ENCODE data around the gene LRRC8C. TPM values are rescaled to one million over a fixed set of nuclear protein-coding genes. Genes with fewer than 3 reads are reported as not detected.
A peak's percentile ranks its signal among the peaks of the same experiment; 100 is the strongest.

The LRRC8C gene
- total RNA-seq, 1 donor from 2014 or later: 2.3 TPM

DNA sequence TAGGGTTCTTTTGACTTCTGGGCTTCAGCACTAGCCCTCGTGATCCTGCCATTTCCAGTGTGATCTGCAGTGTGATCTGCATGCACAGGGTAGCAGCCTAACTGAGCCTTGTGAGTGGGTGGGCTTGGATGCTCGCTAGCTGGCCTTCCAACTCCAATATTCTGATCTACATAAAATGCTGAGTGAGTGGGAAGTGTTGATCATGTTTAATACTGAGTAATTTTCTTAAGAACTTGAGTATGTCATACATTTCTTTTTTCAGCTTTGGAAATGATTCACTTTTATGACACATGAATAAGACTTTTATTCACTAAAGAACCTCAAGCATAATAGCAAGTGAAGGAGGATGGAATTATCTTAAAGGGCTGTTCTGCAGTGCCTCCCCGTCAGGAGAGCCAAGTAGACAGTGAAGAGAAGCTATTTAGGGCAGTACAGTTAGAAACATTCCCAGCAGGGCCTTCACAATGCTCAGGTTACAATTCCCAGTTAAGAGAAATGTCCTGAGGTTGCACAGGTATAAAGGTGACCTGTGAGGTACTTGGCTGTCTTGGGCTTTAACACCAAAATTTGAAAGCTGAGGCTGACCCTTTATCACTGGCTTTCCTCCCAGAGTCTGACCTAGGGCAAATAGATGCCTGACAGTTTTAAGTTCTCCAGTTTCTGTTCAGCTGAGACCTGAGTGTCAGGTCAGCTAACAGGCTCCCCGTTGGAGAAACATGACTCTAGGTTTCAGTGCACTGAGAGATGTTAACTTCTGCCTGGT is 29.1 kb upstream of the LRRC8C start:
- peak; percentile 58 for DNase-seq (ENCODE audit: low read depth)
- no peak overlapping the region for H3K9ac ChIP-seq (ENCODE audit: low read length)
- H2AFZ ChIP-seq (ENCODE audit: low read depth, low read length): no peak overlapping the region
- no peak overlapping the region for H3K4me3 Mint-ChIP-seq (ENCODE audit: unreplicated experiment)
- no peak overlapping the region for H3K27ac ChIP-seq (ENCODE audit: low read depth, low read length)
- no peaks in the 10 kb centered on the region for H3K36me3 ChIP-seq (ENCODE audit: insufficient read depth, low read length)
- H3K4me1 ChIP-seq (ENCODE audit: insufficient read depth, low read length): peaks cover 18% of the 10 kb centered on the region
- no peaks in the 10 kb centered on the region for H3K79me2 ChIP-seq (ENCODE audit: insufficient read depth, low read length)
- no peaks in the 10 kb centered on the region for H3K27me3 ChIP-seq (ENCODE audit: insufficient read depth, low read length)
- H3K27me3 Mint-ChIP-seq (ENCODE audit: low read depth, unreplicated experiment): peaks cover 30% of the 10 kb centered on the region
- no peak overlapping the region for H3K4me3 ChIP-seq (ENCODE audit: insufficient read depth, low read depth, low read length)
- H4K20me1 ChIP-seq (ENCODE audit: insufficient read depth, low read length): no peaks in the 10 kb centered on the region
- H3K9me3 ChIP-seq (ENCODE audit: insufficient read depth, low read depth, low read length): no peaks in the 10 kb centered on the region
- H3K9me3 Mint-ChIP-seq (ENCODE audit: unreplicated experiment): no peaks in the 10 kb centered on the region
- H3K27ac Mint-ChIP-seq (ENCODE audit: unreplicated experiment): no peak overlapping the region
- H3K4me2 ChIP-seq (ENCODE audit: low read length): peak overlapping the region; percentile 9
- peaks cover 28% of the 10 kb centered on the region for H3K4me1 Mint-ChIP-seq (ENCODE audit: low read depth, unreplicated experiment)
- H3K36me3 Mint-ChIP-seq (ENCODE audit: low read depth, unreplicated experiment): no peaks in the 10 kb centered on the region
- TF ChIP-seq, protein P1, sequence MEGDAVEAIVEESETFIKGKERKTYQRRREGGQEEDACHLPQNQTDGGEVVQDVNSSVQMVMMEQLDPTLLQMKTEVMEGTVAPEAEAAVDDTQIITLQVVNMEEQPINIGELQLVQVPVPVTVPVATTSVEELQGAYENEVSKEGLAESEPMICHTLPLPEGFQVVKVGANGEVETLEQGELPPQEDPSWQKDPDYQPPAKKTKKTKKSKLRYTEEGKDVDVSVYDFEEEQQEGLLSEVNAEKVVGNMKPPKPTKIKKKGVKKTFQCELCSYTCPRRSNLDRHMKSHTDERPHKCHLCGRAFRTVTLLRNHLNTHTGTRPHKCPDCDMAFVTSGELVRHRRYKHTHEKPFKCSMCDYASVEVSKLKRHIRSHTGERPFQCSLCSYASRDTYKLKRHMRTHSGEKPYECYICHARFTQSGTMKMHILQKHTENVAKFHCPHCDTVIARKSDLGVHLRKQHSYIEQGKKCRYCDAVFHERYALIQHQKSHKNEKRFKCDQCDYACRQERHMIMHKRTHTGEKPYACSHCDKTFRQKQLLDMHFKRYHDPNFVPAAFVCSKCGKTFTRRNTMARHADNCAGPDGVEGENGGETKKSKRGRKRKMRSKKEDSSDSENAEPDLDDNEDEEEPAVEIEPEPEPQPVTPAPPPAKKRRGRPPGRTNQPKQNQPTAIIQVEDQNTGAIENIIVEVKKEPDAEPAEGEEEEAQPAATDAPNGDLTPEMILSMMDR (IDR thresholded peaks at IDR 0.05; ENCODE audit: insufficient read depth, low read depth, low read length): no peak
- TF ChIP-seq EZH2 (IDR thresholded peaks at IDR 0.05; ENCODE audit: insufficient read depth, low read length): no peak
- FAIRE-seq: no peak

DNA sequence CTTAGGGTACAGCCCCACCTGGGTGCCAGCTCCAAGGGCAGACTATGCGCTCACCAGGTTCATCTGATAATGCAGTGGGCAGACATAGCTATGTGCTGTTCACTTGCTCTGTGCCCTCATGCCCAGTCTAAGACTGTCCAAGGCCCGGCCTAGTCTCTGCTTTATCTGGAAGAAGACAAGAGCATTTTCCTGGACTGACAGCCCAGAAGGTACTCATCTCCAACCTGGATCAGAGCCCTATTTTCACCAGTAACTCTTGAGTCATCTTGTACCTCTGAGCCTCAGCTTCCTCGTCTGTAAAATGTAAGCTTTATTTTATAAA is 28.5 kb upstream of the LRRC8C start:
- Histone ChIP-seq H3K9me3 (ENCODE audit: insufficient read depth, low read depth, low read length) (no peaks in the 10 kb centered on the region), H2AFZ (ENCODE audit: low read depth, low read length) (no peak overlapping the region), H4K20me1 (ENCODE audit: insufficient read depth, low read length) (no peaks in the 10 kb centered on the region), H3K27me3 (ENCODE audit: insufficient read depth, low read length) (no peaks in the 10 kb centered on the region), H3K9ac (ENCODE audit: low read length) (no peak overlapping the region), H3K4me3 (ENCODE audit: insufficient read depth, low read depth, low read length) (no peak overlapping the region), H3K4me1 (ENCODE audit: insufficient read depth, low read length) (peaks cover 18% of the 10 kb centered on the region), H3K27ac (ENCODE audit: low read depth, low read length) (no peak overlapping the region), H3K36me3 (ENCODE audit: insufficient read depth, low read length) (no peaks in the 10 kb centered on the region), H3K79me2 (ENCODE audit: insufficient read depth, low read length) (no peaks in the 10 kb centered on the region), H3K4me2 (ENCODE audit: low read length) (peak overlapping the region; percentile 9)
- peaks cover 30% of the 10 kb centered on the region for H3K27me3 Mint-ChIP-seq (ENCODE audit: low read depth, unreplicated experiment)
- H3K36me3 Mint-ChIP-seq (ENCODE audit: low read depth, unreplicated experiment): no peaks in the 10 kb centered on the region
- peaks cover 28% of the 10 kb centered on the region for H3K4me1 Mint-ChIP-seq (ENCODE audit: low read depth, unreplicated experiment)
- DNase-seq (ENCODE audit: low read depth) (no peak), FAIRE-seq (no peak)
- no peaks in the 10 kb centered on the region for H3K9me3 Mint-ChIP-seq (ENCODE audit: unreplicated experiment)
- H3K4me3 Mint-ChIP-seq (ENCODE audit: unreplicated experiment): no peak overlapping the region
- H3K27ac Mint-ChIP-seq (ENCODE audit: unreplicated experiment): no peak overlapping the region
- TF ChIP-seq, protein P1 (IDR thresholded peaks at IDR 0.05; ENCODE audit: insufficient read depth, low read depth, low read length): no peak
- no peak for TF ChIP-seq EZH2 (IDR thresholded peaks at IDR 0.05; ENCODE audit: insufficient read depth, low read length)

DNA sequence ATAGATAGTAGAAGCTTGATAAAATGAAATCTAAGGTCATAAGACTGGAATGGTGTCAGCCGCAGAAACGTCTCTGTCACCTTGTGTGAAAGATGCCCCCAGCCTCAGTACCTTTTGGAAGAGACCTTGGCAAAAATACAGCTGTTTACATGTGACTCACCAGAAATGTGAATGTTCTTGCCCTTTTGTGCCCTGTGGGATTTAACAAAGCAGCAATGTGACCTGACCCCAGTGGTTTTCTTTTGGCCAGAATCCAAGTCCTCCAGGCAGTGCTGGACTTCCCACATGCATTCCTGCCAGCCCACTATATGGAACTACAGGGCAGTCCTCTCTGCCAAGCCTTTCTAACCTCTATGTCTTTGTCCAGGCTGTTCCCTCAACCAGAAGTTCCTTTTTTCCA is 27.2 kb upstream of the LRRC8C start:
- H2AFZ ChIP-seq (ENCODE audit: low read depth, low read length): no peak overlapping the region
- H3K9ac ChIP-seq (ENCODE audit: low read length): no peak overlapping the region
- H3K27ac Mint-ChIP-seq (ENCODE audit: unreplicated experiment): no peak overlapping the region
- no peak for FAIRE-seq
- peak; percentile 56 for DNase-seq (ENCODE audit: low read depth)
- no peak overlapping the region for H3K27ac ChIP-seq (ENCODE audit: low read depth, low read length)
- TF ChIP-seq, protein P1 (IDR thresholded peaks at IDR 0.05; ENCODE audit: insufficient read depth, low read depth, low read length): no peak
- TF ChIP-seq EZH2 (IDR thresholded peaks at IDR 0.05; ENCODE audit: insufficient read depth, low read length): no peak
- H3K79me2 ChIP-seq (ENCODE audit: insufficient read depth, low read length): no peaks in the 10 kb centered on the region
- no peaks in the 10 kb centered on the region for H3K27me3 ChIP-seq (ENCODE audit: insufficient read depth, low read length)
- H3K36me3 Mint-ChIP-seq (ENCODE audit: low read depth, unreplicated experiment): no peaks in the 10 kb centered on the region
- peaks cover 28% of the 10 kb centered on the region for H3K4me1 Mint-ChIP-seq (ENCODE audit: low read depth, unreplicated experiment)
- H3K9me3 Mint-ChIP-seq (ENCODE audit: unreplicated experiment): no peaks in the 10 kb centered on the region
- H3K4me2 ChIP-seq (ENCODE audit: low read length): peak overlapping the region; percentile 13
- no peaks in the 10 kb centered on the region for H3K36me3 ChIP-seq (ENCODE audit: insufficient read depth, low read length)
- H4K20me1 ChIP-seq (ENCODE audit: insufficient read depth, low read length): no peaks in the 10 kb centered on the region
- H3K4me3 ChIP-seq (ENCODE audit: insufficient read depth, low read depth, low read length): no peak overlapping the region
- H3K9me3 ChIP-seq (ENCODE audit: insufficient read depth, low read depth, low read length): no peaks in the 10 kb centered on the region
- peaks cover 24% of the 10 kb centered on the region for H3K27me3 Mint-ChIP-seq (ENCODE audit: low read depth, unreplicated experiment)
- no peak overlapping the region for H3K4me3 Mint-ChIP-seq (ENCODE audit: unreplicated experiment)
- H3K4me1 ChIP-seq (ENCODE audit: insufficient read depth, low read length): peaks cover 18% of the 10 kb centered on the region

All from astrocyte (in vitro differentiated cells and primary cell).